GM12878 (cell line): Measurements from ENCODE around the gene BUD23. TPM values are rescaled to one million over a fixed set of nuclear protein-coding genes. Genes with fewer than 3 reads are reported as not detected.

Experiments
- ATAC-seq: fragments of 200-7000 bp; cut with Tn5 transposase; 3 replicates; pipeline ENCODE4 v1.9.1; 2020; ENCODE audit warnings: mild to moderate bottlenecking, moderate library complexity
- BruUV-seq: library from RNA; stranded (reverse); fragments of 400-500 nt; replicated peaks from 2 replicates; lab custom pipeline; 2021; lab: Mats Ljungman, UMichigan
- CTCF ChIA-PET: fragments of 300-600 bp; sonication (Branson Sonifier 250); formaldehyde crosslinking; extraction: SDS; loops from one replicate; lab custom pipeline; 2021; ENCODE audit warnings: inconsistent platforms; lab: Yijun Ruan, JAX
- POLR2A ChIA-PET: fragments of 350-600 bp; formaldehyde crosslinking; extraction: SDS; loops from one replicate; lab custom pipeline; 2021; ENCODE audit warnings: inconsistent platforms; lab: Charles Lee
- RAD21 ChIA-PET: fragments of 300-600 bp; sonication (Branson Sonifier 250); formaldehyde crosslinking; loops from one replicate; lab custom pipeline; 2023; ENCODE audit warnings: antibody characterized with exemption; ENCODE audit not compliant: unreplicated experiment; lab: Charles Lee
- SMC1A ChIA-PET: fragments of 300-600 bp; sonication (Branson Sonifier 250); formaldehyde crosslinking; loops from one replicate; lab custom pipeline; 2023; ENCODE audit not compliant: unreplicated experiment, uncharacterized antibody; lab: Charles Lee
- DNase-seq: peaks from one replicate; pipeline ENCODE4 v3.0.0-alpha.2; 2011; ENCODE audit warnings: low read depth, low spot score
- FAIRE-seq: peaks from 3 replicates; lab custom pipeline; 2011; peaks lifted over from hg19 to GRCh38; lab: Jason Lieb, UNC
- H2AFZ ChIP-seq: 2 replicates; pipeline ENCODE4 v1.6.0; 2011; ENCODE audit warnings: low read depth, low read length, control low read depth; ENCODE audit not compliant: control insufficient read depth
- H3K27ac ChIP-seq: 2 replicates; pipeline ENCODE4 v1.5.1; 2011; ENCODE audit warnings: control low read depth; ENCODE audit not compliant: control insufficient read depth, insufficient read depth
- H3K27me3 ChIP-seq, 2 experiments: replicated peaks in 1 of 2; 2 replicates each; pipeline versions ENCODE4 v1.6.0 to v1.6.1; 2011; ENCODE audit warnings: low read length in 1 of 2; ENCODE audit not compliant: control insufficient read depth in 2 of 2, insufficient read depth in 2 of 2
- H3K36me3 ChIP-seq, 2 experiments: 2 replicates each; pipeline ENCODE4 v1.5.1; 2011; ENCODE audit warnings: low read length in 1 of 2; ENCODE audit not compliant: control insufficient read depth in 2 of 2, insufficient read depth in 2 of 2
- H3K4me1 ChIP-seq: 2 replicates; pipeline ENCODE4 v1.6.1; 2011; ENCODE audit warnings: mild to moderate bottlenecking, low read length, moderate library complexity, mixed read lengths; ENCODE audit not compliant: control insufficient read depth, insufficient read depth
- H3K4me2 ChIP-seq: 2 replicates; pipeline ENCODE4 v1.6.0; 2011; ENCODE audit warnings: control low read depth; ENCODE audit not compliant: control insufficient read depth, insufficient read depth
- H3K4me3 ChIP-seq: fragments of 200-600 bp; sonication (generic); 2 replicates; pipeline ENCODE4 v1.5.1; 2016
- H3K79me2 ChIP-seq: 2 replicates; pipeline ENCODE4 v1.6.0; 2011; ENCODE audit warnings: low read length; ENCODE audit not compliant: control insufficient read depth, insufficient read depth
- H3K9ac ChIP-seq: 2 replicates; pipeline ENCODE4 v1.8.0; 2011; ENCODE audit warnings: low read length, control low read depth, mixed read lengths; ENCODE audit not compliant: control insufficient read depth, insufficient read depth
- H3K9me3 ChIP-seq: replicated peaks from 3 replicates; pipeline ENCODE4 v1.5.1; 2011; ENCODE audit warnings: mild to moderate bottlenecking, low read length; ENCODE audit not compliant: control insufficient read depth, insufficient read depth
- H4K20me1 ChIP-seq: 2 replicates; pipeline ENCODE4 v1.6.0; 2011; ENCODE audit not compliant: control insufficient read depth, insufficient read depth
- BCL11A ChIP-seq: IDR thresholded peaks from 2 replicates; pipeline ENCODE4 v1.6.1; 2011; ENCODE audit warnings: low read depth, low read length
- BHLHE40 ChIP-seq, 2 experiments: fragments of 450-650 bp in 1 of 2; IDR thresholded peaks; 2 replicates each; pipeline ENCODE4 v1.6.1; 2011 to 2017; ENCODE audit warnings: low read depth in 2 of 2, borderline replicate concordance in 1 of 2, improper control_type of control experiment in 1 of 2, low read length in 1 of 2, mild to moderate bottlenecking in 1 of 2
- CBX5 ChIP-seq: sonication (generic); IDR thresholded peaks from 2 replicates; pipeline ENCODE4 v1.6.1; 2016; ENCODE audit warnings: low read depth, moderate library complexity, mild to moderate bottlenecking, inconsistent platforms
- CHD2 ChIP-seq: IDR thresholded peaks from 2 replicates; pipeline ENCODE4 v1.6.1; 2011; ENCODE audit warnings: low read depth, low read length, improper control_type of control experiment, borderline replicate concordance
- HDGF ChIP-seq: fragments of 450-650 bp; IDR thresholded peaks from 2 replicates; pipeline ENCODE4 v1.6.1; 2016; ENCODE audit warnings: antibody characterized with exemption
- HSF1 ChIP-seq: fragments of 150-350 bp; IDR thresholded peaks from 2 replicates; pipeline ENCODE4 v1.6.1; 2014; ENCODE audit warnings: mild to moderate bottlenecking, low read depth, low read length
- JUND ChIP-seq: IDR thresholded peaks from 2 replicates; pipeline ENCODE4 v1.6.1; 2012; ENCODE audit warnings: low read depth, mild to moderate bottlenecking, low read length, improper control_type of control experiment, moderate library complexity
- NFIC ChIP-seq: IDR thresholded peaks from 2 replicates; pipeline ENCODE4 v1.6.1; 2012; ENCODE audit warnings: low read depth, mild to moderate bottlenecking, inconsistent platforms, low read length, moderate library complexity
- NKRF ChIP-seq: fragments of 450-650 bp; conservative IDR thresholded peaks from 2 replicates; pipeline ENCODE4 v1.6.1; 2017; ENCODE audit warnings: mild to moderate bottlenecking, moderate library complexity
- POLR2AphosphoS5 ChIP-seq: IDR thresholded peaks from 2 replicates; pipeline ENCODE4 v1.6.1; 2011; ENCODE audit warnings: mild to moderate bottlenecking, low read length, inconsistent platforms
- RFX5 ChIP-seq: IDR thresholded peaks from 2 replicates; pipeline ENCODE4 v1.6.1; 2011; ENCODE audit warnings: low read depth, low read length, improper control_type of control experiment
- SIN3A ChIP-seq: IDR thresholded peaks from 2 replicates; pipeline ENCODE4 v1.6.1; 2012; ENCODE audit warnings: low read depth, low read length, improper control_type of control experiment
- USF1 ChIP-seq: IDR thresholded peaks from 2 replicates; pipeline ENCODE4 v1.6.1; 2011; ENCODE audit warnings: borderline replicate concordance, low read depth, mild to moderate bottlenecking, moderate library complexity, mixed read lengths, low read length; ENCODE audit not compliant: insufficient read depth; ENCODE audit errors: extremely low read length
- ZBTB11 ChIP-seq: fragments of 450-650 bp; formaldehyde crosslinking; IDR thresholded peaks from 2 replicates; pipeline ENCODE4 v1.5.0; 2022; ENCODE audit warnings: mild to moderate bottlenecking, missing genetic modification characterization
- ZNF24 ChIP-seq: fragments of 450-650 bp; IDR thresholded peaks from 2 replicates; pipeline ENCODE4 v1.6.1; 2017; ENCODE audit warnings: antibody characterized with exemption, mild to moderate bottlenecking
- WGBS: methylation state at CpG from one replicate; pipeline ENCODE4 v1.1.6; 2016; ENCODE audit warnings: low lambda C conversion rate; ENCODE audit not compliant: insufficient replicate concordance, insufficient coverage; ENCODE audit errors: missing lambda C conversion rate; 5-methylcytosine and 5-hydroxymethylcytosine counted together
- in situ Hi-C: fragments of 300-500 bp; cut with MboI; formaldehyde crosslinking; loops from 9 replicates; pipeline ENCODE4 v1.14.3; 2018; ENCODE audit warnings: mixed read lengths
- intact Hi-C: fragments of 100-400 bp; cut with micrococcal nuclease; formaldehyde crosslinking; loops from one replicate; pipeline ENCODE4 v1.14.2; 2022; ENCODE audit not compliant: unreplicated experiment
- polyA plus RNA-seq, 11 experiments: library from polyadenylated mRNA; depleted of rRNA in 4 of 11; unstranded in 6 of 11; stranded (reverse) in 5 of 11; fragments of >200 nt; fragmentation: Nextera tagmentation in 4 of 11; fragmentation: Illumina TruSeq in 1 of 11; extraction: Ambion mirVana in 4 of 11; extraction: Trizol in 1 of 11; gene quantifications; 1 replicate in 1 of 11; 2 replicates in 10 of 11; pipeline versions ENCODE4 v1.2.1 to v1.2.3, GENCODE V29; 2011 to 2016; ENCODE audit warnings: inconsistent platforms in 2 of 11, missing spikeins in 2 of 11, low read depth in 1 of 11
- total RNA-seq, 4 experiments: library from RNA; depleted of rRNA in 3 of 4; stranded (reverse); fragments of >200 nt in 3 of 4; fragmentation: Illumina TruSeq in 1 of 4; extraction: Trizol in 1 of 4; gene quantifications; 2 replicates each; pipeline versions ENCODE4 v1.2.1 to v1.2.3, GENCODE V29; 2013 to 2021

The BUD23 gene
- total and polyA plus RNA-seq, 10 of the 15 experiments (the other 5 are each of a cell fraction or from before 2014, with no cell fraction given) = 36.4 to 138 (median 99.5) TPM

GRCh38 chr7:73704640-73705550, 21.5 kb downstream of the BUD23 start:
- no peaks in the 10 kb centered on the region for H3K27me3 ChIP-seq
- ATAC-seq (no peak), DNase-seq (no peak), FAIRE-seq (no peak)
- no peak overlapping the region for H3K9ac ChIP-seq
- H2AFZ ChIP-seq = no peak overlapping the region
- H4K20me1 ChIP-seq = no peaks in the 10 kb centered on the region
- ChIA-PET CTCF (no interaction called here), SMC1A (no interaction called here), RAD21 (no interaction called here), POLR2A (interaction anchor here (0.6 to 0.7 kb wide), 2 partner anchors 74 to 659 kb away, joined by 3 to 4 read pairs; no protein-coding TSS in a partner anchor)
- no peak overlapping the region for H3K27ac ChIP-seq
- no peaks in the 10 kb centered on the region for H3K79me2 ChIP-seq
- H3K9me3 ChIP-seq = no peaks in the 10 kb centered on the region
- in situ Hi-C loops (no loop called here), intact Hi-C loops (no loop called here)
- H3K4me1 ChIP-seq = no peaks in the 10 kb centered on the region
- no peak overlapping the region for H3K4me2 ChIP-seq
- H3K36me3 ChIP-seq = peaks cover 0 to under 1% of the 10 kb centered on the region in 2 experiments; a peak in 3 of 4 replicates
- no peak overlapping the region for H3K4me3 ChIP-seq
- 71% methylated on average over 23 of the region's 23 CpGs for WGBS
- no TSS peak for BruUV-seq
- TF ChIP-seq NKRF (no peak), RFX5 (no peak), POLR2AphosphoS5 (no peak), HDGF (no peak), CBX5 (no peak), ZBTB11 (no peak), BCL11A (no peak), USF1 (no peak), SIN3A (no peak), JUND (no peak), NFIC (no peak), BHLHE40 (IDR thresholded peaks at IDR 0.05; ENCODE audit: borderline replicate concordance in 1 of 2, low read depth in 2 of 2, low read length in 1 of 2) (no peak), ZNF24 (no peak), CHD2 (no peak), HSF1 (no peak)
